HEK293 (cell line): ENCODE measurements around the gene CHRNE.

ENCODE experiments used
- CTCF ChIA-PET: fragments of 350-600 bp; formaldehyde crosslinking; extraction: SDS; loops from one replicate; lab custom pipeline; 2021; ENCODE audit warnings: antibody characterized with exemption; lab: Yijun Ruan, JAX
- POLR2A ChIA-PET: fragments of 300-600 bp; formaldehyde crosslinking; extraction: SDS; loops from one replicate; lab custom pipeline; 2020; ENCODE audit warnings: antibody characterized with exemption, inconsistent platforms; lab: Yijun Ruan, JAX
- H3K27ac ChIP-seq: fragments of 200-500 bp; sonication (Bioruptor generic); 2 replicates; pipeline ENCODE4 v1.5.1; 2014; ENCODE audit warnings: low read depth, low read length, control low read depth, inconsistent platforms; ENCODE audit errors: extremely low read depth
- H3K36me3 ChIP-seq, 2 experiments: fragments of 200-500 bp in 1 of 2; sonication (Bioruptor generic) in 1 of 2; 1 replicate in 1 of 2; 2 replicates in 1 of 2; pipeline ENCODE4 v1.5.1; 2014 to 2017; ENCODE audit warnings: inconsistent platforms in 2 of 2, low read length in 2 of 2; ENCODE audit not compliant: control insufficient read depth in 2 of 2, insufficient read depth in 1 of 2
- H3K4me1 ChIP-seq: fragments of 200-500 bp; sonication (Bioruptor generic); 2 replicates; pipeline ENCODE4 v1.5.1; 2014; ENCODE audit warnings: mild to moderate bottlenecking, low read length, inconsistent platforms; ENCODE audit not compliant: control insufficient read depth, insufficient read depth
- H3K4me3 ChIP-seq: 2 replicates; pipeline ENCODE4 v1.5.1; 2011; ENCODE audit warnings: low read depth, mild to moderate bottlenecking, control low read depth, low read length, moderate library complexity
- H3K9me3 ChIP-seq: fragments of 200-500 bp; sonication (Bioruptor generic); 2 replicates; pipeline ENCODE4 v1.5.1; 2014; ENCODE audit warnings: low read depth, low read length, inconsistent platforms; ENCODE audit not compliant: control insufficient read depth, insufficient read depth
- PRDM4 ChIP-seq: fragments of 450-650 bp; formaldehyde crosslinking; IDR thresholded peaks from 2 replicates; pipeline ENCODE4 v1.5.1; 2017; ENCODE audit warnings: missing biosample characterization, missing genetic modification characterization
- SALL2 ChIP-seq: fragments of 450-650 bp; formaldehyde crosslinking; IDR thresholded peaks from 2 replicates; pipeline ENCODE4 v1.5.0; 2017; ENCODE audit warnings: missing biosample characterization, mild to moderate bottlenecking, missing genetic modification characterization, borderline replicate concordance
- YY1 ChIP-seq: fragments of 450-650 bp; formaldehyde crosslinking; IDR thresholded peaks from 2 replicates; pipeline ENCODE4 v1.5.1; 2018; ENCODE audit warnings: missing biosample characterization, missing genetic modification characterization
- ZBTB11 ChIP-seq: fragments of 450-650 bp; formaldehyde crosslinking; conservative IDR thresholded peaks from 2 replicates; pipeline ENCODE4 v1.5.1; 2016; ENCODE audit warnings: low read depth, missing biosample characterization, missing genetic modification characterization
- ZNF114 ChIP-seq: fragments of 450-650 bp; formaldehyde crosslinking; IDR thresholded peaks from 2 replicates; pipeline ENCODE4 v1.5.0; 2017; ENCODE audit warnings: missing biosample characterization, missing genetic modification characterization
- ZNF121 ChIP-seq: fragments of 450-650 bp; formaldehyde crosslinking; IDR thresholded peaks from 2 replicates; pipeline ENCODE4 v1.5.1; 2016; ENCODE audit warnings: missing biosample characterization, missing genetic modification characterization
- ZNF148 ChIP-seq: fragments of 450-650 bp; formaldehyde crosslinking; IDR thresholded peaks from 2 replicates; pipeline ENCODE4 v1.5.0; 2017; ENCODE audit warnings: missing biosample characterization, missing genetic modification characterization, borderline replicate concordance
- ZNF16 ChIP-seq: fragments of 450-650 bp; formaldehyde crosslinking; IDR thresholded peaks from 2 replicates; pipeline ENCODE4 v1.5.1; 2016; ENCODE audit warnings: low read depth, missing biosample characterization, missing genetic modification characterization
- ZNF292 ChIP-seq: fragments of 450-650 bp; formaldehyde crosslinking; IDR thresholded peaks from 2 replicates; pipeline ENCODE4 v1.5.1; 2016; ENCODE audit warnings: low read depth, missing biosample characterization, missing genetic modification characterization, borderline replicate concordance
- ZNF398 ChIP-seq: fragments of 450-650 bp; formaldehyde crosslinking; IDR thresholded peaks from 2 replicates; pipeline ENCODE4 v1.5.1; 2017; ENCODE audit warnings: missing biosample characterization, missing genetic modification characterization
- ZNF416 ChIP-seq: fragments of 450-650 bp; formaldehyde crosslinking; IDR thresholded peaks from 2 replicates; pipeline ENCODE4 v1.5.1; 2016; ENCODE audit warnings: missing biosample characterization, missing genetic modification characterization
- ZNF514 ChIP-seq: fragments of 450-650 bp; formaldehyde crosslinking; IDR thresholded peaks from 2 replicates; pipeline ENCODE4 v1.5.1; 2016; ENCODE audit warnings: missing biosample characterization, missing genetic modification characterization
- ZNF544 ChIP-seq: fragments of 450-650 bp; formaldehyde crosslinking; IDR thresholded peaks from 2 replicates; pipeline ENCODE4 v1.5.0; 2017; ENCODE audit warnings: missing biosample characterization, missing genetic modification characterization
- ZNF585B ChIP-seq: fragments of 450-650 bp; formaldehyde crosslinking; IDR thresholded peaks from 2 replicates; pipeline ENCODE4 v1.5.1; 2016; ENCODE audit warnings: missing biosample characterization, missing genetic modification characterization
- ZNF621 ChIP-seq: fragments of 450-650 bp; formaldehyde crosslinking; IDR thresholded peaks from 2 replicates; pipeline ENCODE4 v1.5.1; 2017; ENCODE audit warnings: missing biosample characterization, missing genetic modification characterization
- ZNF670 ChIP-seq: fragments of 450-650 bp; formaldehyde crosslinking; IDR thresholded peaks from 2 replicates; pipeline ENCODE4 v1.5.1; 2016; ENCODE audit warnings: missing biosample characterization, missing genetic modification characterization, low read depth
- ZNF792 ChIP-seq: fragments of 450-650 bp; formaldehyde crosslinking; IDR thresholded peaks from 2 replicates; pipeline ENCODE4 v1.5.1; 2016; ENCODE audit warnings: missing biosample characterization, missing genetic modification characterization

CHRNE gene

GRCh38 chr17:4850246-4850645, 52.7 kb downstream of the CHRNE start:
- no peak overlapping the region for H3K4me3 ChIP-seq
- no peak overlapping the region for H3K27ac ChIP-seq
- no peaks in the 10 kb centered on the region for H3K9me3 ChIP-seq
- POLR2A ChIA-PET: interaction anchor here (0.6 to 1.3 kb wide), 4 partner anchors 55 to 295 kb away, joined by 3 to 6 read pairs (median 4); partner anchors contain the start of gene PSMB6
- peaks cover 4% of the 10 kb centered on the region; the same call in 1 of the 2 replicates for H3K4me1 ChIP-seq
- TF ChIP-seq ZNF292 (tag by site-specific recombination) (no peak), ZNF148 (tag by site-specific recombination) (no peak), ZNF792 (tag by site-specific recombination) (no peak), YY1 (tag by site-specific recombination) (no peak), ZNF114 (no peak), ZNF514 (tag by site-specific recombination) (no peak), ZNF416 (tag by site-specific recombination) (no peak), ZNF398 (no peak), ZNF544 (tag by site-specific recombination) (no peak), ZNF16 (tag by site-specific recombination) (no peak), ZNF670 (no peak), ZNF121 (tag by site-specific recombination) (no peak), ZNF621 (tag by site-specific recombination) (no peak), PRDM4 (tag by site-specific recombination) (no peak), SALL2 (tag by site-specific recombination) (no peak)
- CTCF ChIA-PET: interaction anchor here (0.6 kb wide), 2 partner anchors 62 to 142 kb away, joined by 3 read pairs; no protein-coding TSS in a partner anchor
- H3K36me3 ChIP-seq: peaks cover 0 to 3% of the 10 kb centered on the region in 2 experiments; a peak in 2 of 3 replicates

GRCh38 chr17:4849011-4849536, 53.8 kb downstream of the CHRNE start:
- H3K27ac ChIP-seq: no peak overlapping the region
- TF ChIP-seq ZNF585B (no peak), ZBTB11 (tag by site-specific recombination) (no peak)
- no peaks in the 10 kb centered on the region for H3K9me3 ChIP-seq
- ChIA-PET CTCF (interaction anchor here (0.8 to 0.9 kb wide), 2 partner anchors 9 to 214 kb away, joined by 3 read pairs; no protein-coding TSS in a partner anchor), POLR2A (no interaction called here)
- H3K4me1 ChIP-seq: peaks cover 4% of the 10 kb centered on the region; the same call in 1 of the 2 replicates
- H3K4me3 ChIP-seq: no peak overlapping the region
- peaks cover 0 to 3% of the 10 kb centered on the region in 2 experiments; a peak in 1 of 3 replicates for H3K36me3 ChIP-seq
